ENCODE measurements around the gene MPV17L2. TPM values are rescaled to one million over a fixed set of nuclear protein-coding genes. Genes with fewer than 3 reads are reported as not detected.

MPV17L2 gene
- total RNA-seq, 4 donors from 2014 or later = 11.3 to 15.8 (median 13.8) TPM

- TF ChIP-seq, protein P1, sequence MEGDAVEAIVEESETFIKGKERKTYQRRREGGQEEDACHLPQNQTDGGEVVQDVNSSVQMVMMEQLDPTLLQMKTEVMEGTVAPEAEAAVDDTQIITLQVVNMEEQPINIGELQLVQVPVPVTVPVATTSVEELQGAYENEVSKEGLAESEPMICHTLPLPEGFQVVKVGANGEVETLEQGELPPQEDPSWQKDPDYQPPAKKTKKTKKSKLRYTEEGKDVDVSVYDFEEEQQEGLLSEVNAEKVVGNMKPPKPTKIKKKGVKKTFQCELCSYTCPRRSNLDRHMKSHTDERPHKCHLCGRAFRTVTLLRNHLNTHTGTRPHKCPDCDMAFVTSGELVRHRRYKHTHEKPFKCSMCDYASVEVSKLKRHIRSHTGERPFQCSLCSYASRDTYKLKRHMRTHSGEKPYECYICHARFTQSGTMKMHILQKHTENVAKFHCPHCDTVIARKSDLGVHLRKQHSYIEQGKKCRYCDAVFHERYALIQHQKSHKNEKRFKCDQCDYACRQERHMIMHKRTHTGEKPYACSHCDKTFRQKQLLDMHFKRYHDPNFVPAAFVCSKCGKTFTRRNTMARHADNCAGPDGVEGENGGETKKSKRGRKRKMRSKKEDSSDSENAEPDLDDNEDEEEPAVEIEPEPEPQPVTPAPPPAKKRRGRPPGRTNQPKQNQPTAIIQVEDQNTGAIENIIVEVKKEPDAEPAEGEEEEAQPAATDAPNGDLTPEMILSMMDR (IDR thresholded peaks at IDR 0.05; ENCODE audit: low read depth) = no peak
Measured at GRCh38 chr19:18164072-18164471, 28.9 kb upstream of the MPV17L2 start.

DNA sequence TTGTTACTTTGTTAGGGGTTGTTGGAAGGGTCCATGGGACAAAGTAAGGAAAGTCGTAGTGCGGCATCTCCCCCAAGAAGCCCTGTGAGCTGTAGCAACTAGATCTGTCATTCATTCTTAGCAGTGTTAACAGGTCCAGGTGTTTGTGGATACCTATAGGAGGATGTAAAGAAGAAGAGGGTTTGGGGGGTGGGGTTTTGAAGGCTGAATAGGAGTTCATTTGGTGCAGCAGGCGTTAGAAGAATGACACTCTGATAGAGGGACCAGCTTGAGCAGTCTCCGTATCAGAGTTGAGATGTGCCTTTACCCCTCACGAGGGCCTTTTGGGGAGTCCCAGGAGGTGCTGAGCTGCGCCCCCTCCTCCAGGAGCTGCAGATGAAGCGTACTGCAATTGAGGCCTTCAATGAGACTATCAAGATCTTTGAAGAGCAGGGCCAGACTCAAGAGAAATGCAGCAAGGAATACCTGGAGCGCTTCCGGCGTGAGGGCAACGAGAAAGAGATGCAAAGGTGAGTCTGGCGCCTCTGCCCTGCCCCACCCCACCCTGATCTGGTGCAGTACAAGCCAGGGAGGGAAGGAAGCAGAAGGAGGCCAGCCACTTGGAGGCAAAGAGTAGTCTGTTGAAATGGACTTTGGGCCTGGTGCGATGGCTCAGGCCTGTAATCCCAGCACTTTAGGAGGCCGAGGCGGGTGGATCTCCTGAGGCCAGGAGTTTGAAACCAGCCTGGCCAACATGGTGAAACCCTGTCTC, 27.0 kb upstream of the MPV17L2 start:
- TF ChIP-seq, protein P1 (IDR thresholded peaks at IDR 0.05; ENCODE audit: low read depth) = no peak

DNA sequence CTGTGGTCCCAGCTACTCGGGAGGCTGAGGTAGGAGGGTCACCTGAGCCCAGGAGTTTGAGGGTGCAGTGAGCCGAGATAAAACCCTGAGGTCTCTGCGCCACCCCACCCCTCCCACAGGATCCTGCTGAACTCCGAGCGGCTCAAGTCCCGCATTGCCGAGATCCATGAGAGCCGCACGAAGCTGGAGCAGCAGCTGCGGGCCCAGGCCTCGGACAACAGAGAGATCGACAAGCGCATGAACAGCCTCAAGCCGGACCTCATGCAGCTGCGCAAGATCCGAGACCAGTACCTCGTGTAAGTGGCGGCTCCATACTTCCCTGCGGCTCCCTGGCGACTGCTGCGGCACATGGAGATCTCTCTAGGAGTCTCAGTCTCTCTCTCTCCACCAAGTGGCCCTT, 26.0 kb upstream of the MPV17L2 start:
- TF ChIP-seq, protein P1 (IDR thresholded peaks at IDR 0.05; ENCODE audit: low read depth) = no peak

DNA sequence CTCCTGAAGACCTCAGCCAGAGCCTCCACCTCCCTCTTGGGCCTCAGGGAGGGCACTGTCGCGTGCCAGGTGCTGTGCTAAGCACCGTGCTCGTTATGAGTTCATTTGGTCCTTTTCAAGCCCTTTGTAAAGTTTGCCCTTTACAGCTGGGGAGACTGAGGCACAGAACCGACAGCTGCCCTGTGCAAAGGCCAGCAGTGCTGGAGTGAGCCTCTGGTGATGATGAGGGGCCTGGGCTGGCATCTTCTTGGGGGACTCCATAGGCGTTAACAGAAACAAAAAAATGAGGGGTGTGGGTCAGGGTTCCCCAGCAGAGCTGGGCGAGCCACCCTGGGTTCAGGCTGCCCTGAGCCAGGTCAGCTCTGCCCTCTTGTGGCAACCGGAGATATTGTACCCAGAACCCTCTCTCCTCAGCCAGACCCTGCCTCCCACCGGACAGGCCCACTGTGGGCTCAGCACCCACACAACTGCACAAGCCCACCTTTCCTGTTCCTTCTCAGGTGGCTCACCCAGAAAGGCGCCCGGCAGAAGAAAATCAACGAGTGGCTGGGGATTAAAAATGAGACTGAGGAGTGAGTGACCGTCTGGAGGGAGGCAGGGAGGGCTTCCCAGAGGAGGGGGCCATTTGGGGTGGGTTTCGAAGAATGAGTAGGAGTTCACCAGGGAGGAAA, 24.9 kb upstream of the MPV17L2 start:
- TF ChIP-seq, protein P1 (IDR thresholded peaks at IDR 0.05; ENCODE audit: low read depth) = no peak

DNA sequence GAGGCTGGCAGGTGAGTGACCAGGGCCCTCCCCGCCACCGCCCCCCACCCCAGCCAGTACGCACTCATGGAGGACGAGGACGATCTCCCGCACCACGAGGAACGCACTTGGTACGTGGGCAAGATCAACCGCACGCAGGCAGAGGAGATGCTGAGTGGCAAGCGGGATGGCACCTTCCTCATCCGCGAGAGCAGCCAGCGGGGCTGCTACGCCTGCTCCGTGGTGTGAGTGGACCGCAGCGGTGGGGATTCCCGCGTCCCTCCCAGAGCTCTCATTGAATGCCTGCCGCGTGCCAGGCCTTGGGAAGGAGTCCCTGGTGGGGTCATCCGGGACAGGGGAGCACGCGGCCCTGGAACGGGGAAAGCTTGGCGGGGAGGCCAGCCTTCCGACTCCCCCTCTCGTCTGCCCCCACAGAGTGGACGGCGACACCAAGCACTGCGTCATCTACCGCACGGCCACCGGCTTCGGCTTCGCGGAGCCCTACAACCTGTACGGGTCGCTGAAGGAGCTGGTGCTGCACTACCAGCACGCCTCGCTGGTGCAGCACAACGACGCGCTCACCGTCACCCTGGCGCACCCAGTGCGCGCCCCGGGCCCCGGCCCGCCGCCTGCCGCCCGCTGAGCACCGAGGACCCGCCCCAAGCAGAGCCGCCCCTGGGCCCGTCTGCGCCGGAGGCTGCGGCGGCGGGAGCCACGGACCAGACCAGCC, 24.2 kb upstream of the MPV17L2 start:
- TF ChIP-seq, protein P1 (IDR thresholded peaks at IDR 0.05; ENCODE audit: low read depth) = no peak

DNA sequence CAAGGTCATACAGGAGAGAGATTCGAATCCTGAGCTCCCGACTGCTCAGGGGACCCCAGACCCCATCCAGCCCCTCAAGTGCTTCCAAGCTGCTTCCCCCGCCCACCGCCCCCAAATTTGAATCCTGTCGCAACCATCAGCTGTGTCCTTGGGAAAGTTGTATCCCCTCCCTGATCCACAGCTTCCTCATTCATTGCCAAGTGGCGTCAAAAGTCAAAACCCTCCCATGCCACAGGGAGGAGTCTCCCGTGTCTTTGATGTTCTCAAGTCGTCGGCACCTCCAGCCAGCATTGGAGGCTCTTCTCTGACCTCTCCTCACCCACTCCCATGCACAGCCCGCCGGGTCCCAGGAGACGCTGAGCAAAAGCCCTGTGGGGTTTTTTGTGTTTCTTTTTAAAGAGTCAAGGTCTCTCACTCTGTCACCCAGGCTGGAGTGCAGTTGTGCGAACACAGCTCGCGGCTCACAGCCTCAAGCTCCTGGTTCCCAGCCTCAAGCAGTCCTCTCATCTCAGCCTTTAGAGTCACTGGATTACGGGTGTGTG, 22.2 kb upstream of the MPV17L2 start:
- TF ChIP-seq, protein P1 (IDR thresholded peaks at IDR 0.05; ENCODE audit: low read depth) = no peak
